ENCODE measurements around the gene MORC4.

MORC4 gene

GRCh38 chrX:106905064-106905708 lies 94.8 kb downstream of the MORC4 start:
- DNase-seq (ENCODE audit: low spot score): no peak

DNA sequence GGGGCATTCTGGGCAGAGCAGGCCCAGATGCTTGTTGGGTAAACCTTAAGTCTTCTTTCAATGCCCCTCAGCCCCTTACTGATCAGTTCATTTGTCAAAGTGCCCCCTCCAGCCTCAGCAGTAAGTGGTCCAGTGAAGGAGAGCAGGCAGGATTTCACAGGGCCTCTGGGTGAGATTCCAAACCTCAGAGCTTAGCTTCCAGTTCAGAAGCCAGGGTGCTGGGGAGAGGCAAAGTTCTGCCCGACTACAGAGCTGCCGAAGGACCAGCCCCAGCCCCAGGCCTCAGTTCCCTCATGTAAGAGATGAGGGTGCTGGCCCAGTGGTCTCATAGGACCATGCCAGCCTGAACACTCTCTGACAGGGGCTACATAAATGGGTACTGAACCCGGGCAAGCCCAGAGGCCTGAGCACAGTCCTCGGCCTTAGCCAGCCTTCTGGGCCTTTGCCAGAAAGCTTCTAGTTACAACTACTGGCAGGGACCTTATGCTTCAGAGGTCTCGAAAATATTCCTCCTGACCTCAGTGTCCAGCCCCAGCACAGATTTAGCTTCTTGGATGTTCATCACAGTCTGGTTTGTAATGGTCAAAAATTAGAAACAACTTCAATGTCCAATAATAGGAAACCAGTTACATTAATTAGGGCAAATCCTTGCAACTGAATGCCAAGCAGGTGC lies 96.0 kb downstream of the MORC4 start:
- DNase-seq (ENCODE audit: low spot score): no peak

- DNase-seq (ENCODE audit: low spot score): no peak
Observed at GRCh38 chrX:106903291-106903824, 96.7 kb downstream of the MORC4 start, which contains the start of gene RIPPLY1. Gene RIPPLY1, minus strand, starts transcription at chrX:106903341. Its CDS starts 54 bp downstream, at chrX:106903287.

DNA sequence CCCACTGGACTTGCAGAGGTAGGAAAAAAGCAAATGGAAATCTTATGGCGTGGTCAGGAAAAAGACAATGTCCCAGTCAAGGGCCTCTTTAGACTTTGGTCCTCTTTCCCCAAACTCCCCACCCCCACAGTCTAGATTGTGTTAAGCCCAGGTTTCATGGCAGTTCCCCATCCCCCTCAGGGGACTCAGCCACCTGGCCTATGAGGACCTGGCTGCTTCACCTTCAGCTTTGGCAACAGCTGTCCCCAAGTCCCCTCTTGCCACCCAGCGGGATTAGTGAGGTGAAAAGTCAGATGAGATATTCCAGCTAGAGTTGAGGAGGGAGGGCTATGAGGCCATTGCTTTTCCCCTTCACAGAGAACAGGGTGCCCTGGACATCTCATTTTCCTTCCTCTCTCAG lies 97.3 kb downstream of the MORC4 start:
- no peak for DNase-seq (ENCODE audit: low spot score)

DNA sequence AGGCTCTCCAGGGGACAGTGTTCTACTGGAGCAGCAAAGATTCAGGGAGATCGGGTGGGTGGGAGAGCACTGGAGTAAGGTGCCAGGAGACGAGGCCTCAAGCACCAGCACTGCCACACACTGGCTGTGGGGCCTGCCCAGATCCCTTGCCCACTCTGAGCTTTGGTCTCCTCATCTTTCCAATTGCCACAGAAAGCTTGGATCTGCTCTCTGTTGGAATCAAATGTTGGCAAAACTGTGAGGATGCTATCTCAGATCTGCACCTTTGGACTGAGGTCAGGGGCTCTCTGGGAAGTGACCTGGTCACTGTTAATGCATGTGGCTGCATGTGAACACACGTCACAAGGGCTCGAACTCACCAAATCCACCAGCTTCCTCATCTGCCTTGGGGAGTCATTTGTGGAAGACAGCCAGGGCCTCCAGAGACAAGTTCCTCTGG lies 98.2 kb downstream of the MORC4 start:
- no peak for DNase-seq (ENCODE audit: low spot score)

DNA sequence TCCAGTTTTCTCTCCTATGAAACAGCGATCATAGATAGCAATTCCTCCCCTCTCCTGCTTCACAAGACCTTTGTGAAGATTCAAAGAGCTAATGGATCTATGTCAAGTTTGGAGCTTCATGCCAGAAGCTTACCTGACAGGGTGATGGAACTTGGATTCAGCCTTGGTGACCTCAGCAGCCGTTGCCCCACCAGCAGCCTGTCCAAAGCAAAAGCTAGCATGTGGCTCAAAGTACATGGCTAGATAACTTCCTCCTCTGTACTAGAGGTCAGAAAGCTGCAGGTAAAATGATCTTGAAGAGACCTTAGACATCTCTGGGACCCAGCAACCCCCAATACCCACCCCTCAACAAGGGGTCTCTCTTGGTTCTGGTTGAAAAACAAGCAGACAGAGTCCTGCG lies 98.7 kb downstream of the MORC4 start:
- DNase-seq (ENCODE audit: low spot score): no peak

- no peak for DNase-seq (ENCODE audit: low spot score)
Observed at GRCh38 chrX:106899841-106900240, 100.2 kb downstream of the MORC4 start.

DNA sequence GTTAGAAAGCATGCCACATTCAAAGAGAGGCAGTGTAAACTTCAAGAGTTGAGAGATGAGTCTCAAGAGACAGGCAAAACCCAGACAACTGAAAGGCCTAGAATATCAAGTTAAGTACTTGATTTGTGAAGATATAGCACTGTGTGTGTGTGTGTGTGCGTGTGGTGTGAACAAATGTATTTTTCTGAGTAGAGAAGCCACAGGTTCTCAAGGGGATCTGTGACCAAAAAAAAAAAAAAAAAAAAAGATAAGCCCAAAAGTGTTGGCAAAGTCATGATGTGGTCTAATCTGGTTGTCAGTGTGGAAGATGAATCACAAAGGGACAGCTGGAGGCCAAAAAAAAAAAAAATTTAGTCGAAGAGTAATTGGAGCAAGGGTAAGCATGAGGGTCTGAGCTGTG lies 100.7 kb downstream of the MORC4 start:
- no peak for DNase-seq (ENCODE audit: low spot score)

GRCh38 chrX:106898462-106898861 lies 101.5 kb downstream of the MORC4 start:
- DNase-seq (ENCODE audit: low spot score): peak; percentile 30

- DNase-seq (ENCODE audit: low spot score): peak; percentile 14
Observed at GRCh38 chrX:106897259-106897658, 102.8 kb downstream of the MORC4 start.

DNA sequence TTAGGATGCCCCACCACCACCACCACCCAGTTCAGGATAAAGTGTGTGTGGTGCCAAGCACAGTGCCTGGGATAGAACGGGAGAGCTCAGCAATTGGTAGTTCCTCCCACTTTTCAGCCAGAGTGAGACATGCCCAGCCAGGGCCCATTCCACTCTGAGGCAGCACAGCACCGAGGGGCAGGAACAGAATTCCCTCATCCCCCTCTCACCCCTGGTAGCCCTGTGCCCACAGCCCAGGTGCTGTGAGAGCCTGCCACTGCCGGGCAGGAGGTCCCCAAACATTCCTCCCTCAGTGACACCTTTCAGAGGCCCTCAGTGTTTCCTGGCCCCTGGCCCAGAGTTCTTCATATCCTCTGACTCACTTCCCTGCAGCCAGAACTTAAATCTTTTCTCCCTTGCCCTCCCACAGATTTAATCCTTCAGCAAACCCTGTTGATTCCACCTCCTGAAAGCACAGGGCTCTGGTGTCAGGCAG lies 105.0 kb downstream of the MORC4 start:
- DNase-seq (ENCODE audit: low spot score): peak; percentile 37

GRCh38 chrX:106894392-106894909 lies 105.6 kb downstream of the MORC4 start:
- DNase-seq (ENCODE audit: low spot score): peak; percentile 66

DNA sequence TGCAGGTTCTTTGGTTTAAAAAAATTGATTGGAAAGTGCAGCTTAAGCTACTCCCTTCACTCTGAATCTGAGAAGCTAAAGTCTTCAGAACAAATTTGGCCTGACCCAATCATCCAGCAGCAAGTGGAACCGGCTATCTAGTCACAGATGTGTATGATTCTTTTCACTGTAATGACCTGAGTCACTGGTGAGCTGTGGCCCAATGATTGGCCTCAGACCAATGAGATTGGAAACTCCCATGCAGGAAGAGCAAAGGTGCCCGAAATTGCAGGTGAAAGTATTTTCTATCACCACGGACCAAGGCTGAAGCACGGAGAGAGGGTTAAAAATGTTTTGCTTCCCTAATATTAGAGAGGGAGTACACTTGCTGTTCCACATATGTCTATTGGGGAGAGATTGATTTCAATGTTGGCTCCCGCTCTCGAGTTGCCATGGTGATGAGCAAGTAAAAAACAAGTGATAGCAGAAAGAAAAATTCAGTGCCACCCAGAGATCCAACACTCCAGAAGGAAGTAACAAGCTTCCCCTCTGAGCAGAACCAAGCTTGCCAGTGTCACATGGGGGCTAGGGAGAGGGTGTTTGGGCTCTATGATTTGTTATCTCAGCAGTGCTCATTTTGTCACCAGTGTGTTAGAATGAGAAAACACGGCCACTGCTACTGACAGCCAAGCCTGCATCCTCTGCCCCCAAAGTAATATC lies 108.1 kb downstream of the MORC4 start:
- no peak for DNase-seq (ENCODE audit: low spot score)
